OCI-LY3 (cell line): ENCODE data around the gene USP7.
A peak's percentile ranks its signal among the peaks of the same experiment; 100 is the strongest.

Source experiments
- H2AFZ ChIP-seq: fragments of 200-600, 300-600 bp; shearing (Covaris generic); 2 replicates; pipeline ENCODE4 v1.6.0; 2014; ENCODE audit warnings: antibody characterized with exemption, low read depth, low read length
- H3K27ac ChIP-seq: fragments of 200-600, 300-600 bp; sonication (generic); 2 replicates; pipeline ENCODE4 v1.5.1; 2014; ENCODE audit warnings: mild to moderate bottlenecking, low read length, moderate library complexity, mixed read lengths
- H3K27me3 ChIP-seq: fragments of 200-600, 300-600 bp; sonication (generic); 2 replicates; pipeline ENCODE4 v1.6.1; 2014; ENCODE audit warnings: low read depth, low read length, mixed read lengths
- H3K36me3 ChIP-seq: fragments of 200-600, 300-600 bp; sonication (generic); replicated peaks from 2 replicates; pipeline ENCODE3; 2014; ENCODE audit warnings: low read depth, low read length, mixed read lengths
- H3K4me1 ChIP-seq: fragments of 300-600, 200-600 bp; sonication (generic); 2 replicates; pipeline ENCODE4 v1.6.1; 2014; ENCODE audit warnings: low read length, mixed read lengths
- H3K4me2 ChIP-seq: fragments of 200-600, 300-600 bp; sonication (generic); 2 replicates; pipeline ENCODE4 v1.6.1; 2014; ENCODE audit warnings: low read length, mixed read lengths
- H3K4me3 ChIP-seq: fragments of 300-600, 200-600 bp; sonication (generic); 2 replicates; pipeline ENCODE4 v1.5.1; 2014; ENCODE audit warnings: antibody characterized with exemption, mild to moderate bottlenecking, low read length, moderate library complexity
- H3K79me2 ChIP-seq: fragments of 300-600, 200-600 bp; shearing (Covaris generic); 2 replicates; pipeline ENCODE4 v1.6.1; 2014; ENCODE audit warnings: mild to moderate bottlenecking, low read length, mixed read lengths
- H3K9ac ChIP-seq: fragments of 300-600, 200-600 bp; shearing (Covaris generic); 2 replicates; pipeline ENCODE4 v1.6.0; 2014; ENCODE audit warnings: mild to moderate bottlenecking, low read length, moderate library complexity
- H3K9me3 ChIP-seq: fragments of 200-600, 300-600 bp; shearing (Covaris generic); 2 replicates; pipeline ENCODE4 v1.6.1; 2014; ENCODE audit warnings: low read length, mixed read lengths; ENCODE audit not compliant: insufficient read depth
- H4K20me1 ChIP-seq: fragments of 200-600, 300-600 bp; sonication (generic); 2 replicates; pipeline ENCODE4 v1.6.1; 2016; ENCODE audit warnings: low read length, mixed read lengths; ENCODE audit not compliant: insufficient read depth
- CTCF ChIP-seq: fragments of 200-600, 300-600 bp; sonication (generic); IDR thresholded peaks from 2 replicates; pipeline ENCODE4 v1.5.1; 2014; ENCODE audit warnings: antibody characterized with exemption, low read length, low read depth
- EZH2phosphoT487 ChIP-seq: fragments of 200-600 bp; shearing (Covaris generic); IDR thresholded peaks from 2 replicates; pipeline ENCODE4 v1.6.1; 2018; ENCODE audit warnings: antibody characterized with exemption, mixed run types, low read depth

Gene USP7

GRCh38 chr16:8893976-8894690 is 69.6 kb downstream of the USP7 start:
- no peak overlapping the region for H2AFZ ChIP-seq
- TF ChIP-seq CTCF (no peak), EZH2phosphoT487 (no peak)
- peaks cover 31% of the 10 kb centered on the region for H4K20me1 ChIP-seq
- peaks cover 23% of the 10 kb centered on the region for H3K4me1 ChIP-seq
- no peaks in the 10 kb centered on the region for H3K27me3 ChIP-seq
- H3K36me3 ChIP-seq, result peaks cover 69% of the 10 kb centered on the region
- H3K4me2 ChIP-seq, result no peak overlapping the region
- H3K9ac ChIP-seq, result no peak overlapping the region
- H3K9me3 ChIP-seq, result no peaks in the 10 kb centered on the region
- H3K27ac ChIP-seq, result no peak overlapping the region
- no peaks in the 10 kb centered on the region for H3K79me2 ChIP-seq
- no peak overlapping the region for H3K4me3 ChIP-seq

- Histone ChIP-seq H3K9me3 (no peaks in the 10 kb centered on the region), H2AFZ (no peak overlapping the region), H3K36me3 (peaks cover 62% of the 10 kb centered on the region), H3K9ac (no peak overlapping the region), H3K4me2 (no peak overlapping the region), H3K79me2 (no peaks in the 10 kb centered on the region), H3K27ac (no peak overlapping the region), H3K4me1 (peaks cover 23% of the 10 kb centered on the region), H4K20me1 (peaks cover 31% of the 10 kb centered on the region), H3K4me3 (no peak overlapping the region), H3K27me3 (no peaks in the 10 kb centered on the region)
- TF ChIP-seq EZH2phosphoT487 (no peak), CTCF (no peak)
These were observed 70.3 kb downstream of the USP7 start for GRCh38 chr16:8893426-8893825.

- Histone ChIP-seq H3K4me2 (peak overlapping the region; percentile 37), H2AFZ (no peak overlapping the region)
These were observed 71.6 kb downstream of the USP7 start for GRCh38 chr16:8892101-8892575.

GRCh38 chr16:8890549-8890921 is 73.2 kb downstream of the USP7 start:
- Histone ChIP-seq H3K4me2 (no peak overlapping the region), H3K4me1 (peaks cover 23% of the 10 kb centered on the region), H3K9ac (no peak overlapping the region), H3K79me2 (no peaks in the 10 kb centered on the region), H3K27ac (no peak overlapping the region), H3K9me3 (no peaks in the 10 kb centered on the region), H2AFZ (no peak overlapping the region), H4K20me1 (peaks cover 33% of the 10 kb centered on the region), H3K36me3 (peaks cover 43% of the 10 kb centered on the region), H3K27me3 (0 out of 2 replicates have a peak, but pooled peaks cover 5% of the 10 kb centered on the region), H3K4me3 (no peak overlapping the region)
- TF ChIP-seq CTCF (no peak), EZH2phosphoT487 (no peak)

More at GRCh38 chr16:8892101-8892575, 71.6 kb downstream of the USP7 start:
- Histone ChIP-seq H3K4me3 (no peak overlapping the region), H3K9ac (no peak overlapping the region), H3K79me2 (no peaks in the 10 kb centered on the region), H3K4me1 (peaks cover 23% of the 10 kb centered on the region), H3K27ac (peak overlapping the region; percentile 21), H3K27me3 (no peaks in the 10 kb centered on the region), H4K20me1 (peaks cover 31% of the 10 kb centered on the region), H3K9me3 (no peaks in the 10 kb centered on the region), H3K36me3 (peaks cover 54% of the 10 kb centered on the region)
- TF ChIP-seq EZH2phosphoT487 (no peak), CTCF (no peak)
